ENCODE data around the gene PEX11G. TPM values are rescaled to one million over a fixed set of nuclear protein-coding genes. Genes with fewer than 3 reads are reported as not detected.

The PEX11G gene
- total and polyA plus RNA-seq, 2 experiments from 2014 or later: 2.2 TPM

DNA sequence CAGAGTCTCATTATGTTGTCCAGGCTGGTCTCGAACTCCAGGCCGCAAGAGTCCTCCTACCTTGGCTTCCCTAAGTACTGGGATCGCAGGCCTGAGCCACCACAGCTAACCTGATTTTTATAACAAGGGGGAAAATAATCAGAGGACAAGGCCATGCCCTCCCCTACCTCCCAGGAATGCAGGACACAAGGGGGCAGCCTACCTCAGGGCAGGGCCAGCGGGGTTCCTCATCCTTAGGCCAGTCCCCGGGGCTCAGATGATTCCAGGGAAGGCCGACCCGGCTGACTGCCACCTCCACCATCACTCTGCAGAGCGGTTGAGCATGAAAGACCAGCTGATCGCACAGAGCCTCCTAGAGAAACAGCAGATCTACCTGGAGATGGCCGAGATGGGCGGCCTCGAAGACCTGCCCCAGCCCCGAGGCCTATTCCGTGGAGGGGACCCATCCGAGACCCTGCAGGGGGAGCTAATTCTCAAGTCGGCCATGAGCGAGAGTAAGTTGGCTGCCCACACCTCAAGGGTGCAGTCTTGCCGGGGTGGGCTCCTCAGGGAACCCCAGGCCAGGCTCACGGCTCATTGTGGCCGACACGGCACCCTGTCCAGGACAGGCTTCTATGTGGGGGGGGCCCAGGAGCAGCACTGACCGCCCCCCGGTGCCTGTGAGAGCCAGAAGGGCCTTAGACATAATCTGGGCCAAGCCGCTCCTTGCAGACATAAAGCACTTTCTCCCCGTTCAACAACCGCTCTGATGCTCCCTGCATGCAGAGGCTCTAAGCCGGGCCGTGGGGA is 26.8 kb downstream of the PEX11G start:
- no peaks in the 10 kb centered on the region for H4K20me1 ChIP-seq (replicated peaks; ENCODE audit: insufficient read depth)
- H2AFZ ChIP-seq: no peak overlapping the region
- TF ChIP-seq STAT1 (IDR thresholded peaks at IDR 0.05; ENCODE audit: unreplicated experiment) (no peak), ZNF114 (CRISPR knock-in tag; IDR thresholded peaks at IDR 0.05) (no peak), EZH2phosphoT487 (IDR thresholded peaks at IDR 0.05; ENCODE audit: unreplicated experiment) (no peak), NANOG (IDR thresholded peaks at IDR 0.05; ENCODE audit: borderline replicate concordance) (no peak)
- TF ChIP-seq, protein P1, sequence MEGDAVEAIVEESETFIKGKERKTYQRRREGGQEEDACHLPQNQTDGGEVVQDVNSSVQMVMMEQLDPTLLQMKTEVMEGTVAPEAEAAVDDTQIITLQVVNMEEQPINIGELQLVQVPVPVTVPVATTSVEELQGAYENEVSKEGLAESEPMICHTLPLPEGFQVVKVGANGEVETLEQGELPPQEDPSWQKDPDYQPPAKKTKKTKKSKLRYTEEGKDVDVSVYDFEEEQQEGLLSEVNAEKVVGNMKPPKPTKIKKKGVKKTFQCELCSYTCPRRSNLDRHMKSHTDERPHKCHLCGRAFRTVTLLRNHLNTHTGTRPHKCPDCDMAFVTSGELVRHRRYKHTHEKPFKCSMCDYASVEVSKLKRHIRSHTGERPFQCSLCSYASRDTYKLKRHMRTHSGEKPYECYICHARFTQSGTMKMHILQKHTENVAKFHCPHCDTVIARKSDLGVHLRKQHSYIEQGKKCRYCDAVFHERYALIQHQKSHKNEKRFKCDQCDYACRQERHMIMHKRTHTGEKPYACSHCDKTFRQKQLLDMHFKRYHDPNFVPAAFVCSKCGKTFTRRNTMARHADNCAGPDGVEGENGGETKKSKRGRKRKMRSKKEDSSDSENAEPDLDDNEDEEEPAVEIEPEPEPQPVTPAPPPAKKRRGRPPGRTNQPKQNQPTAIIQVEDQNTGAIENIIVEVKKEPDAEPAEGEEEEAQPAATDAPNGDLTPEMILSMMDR (conservative IDR thresholded peaks at IDR 0.05; ENCODE audit: low read depth in 2 of 2): peak; percentile 55 to 73
- TF ChIP-seq, protein P2, sequence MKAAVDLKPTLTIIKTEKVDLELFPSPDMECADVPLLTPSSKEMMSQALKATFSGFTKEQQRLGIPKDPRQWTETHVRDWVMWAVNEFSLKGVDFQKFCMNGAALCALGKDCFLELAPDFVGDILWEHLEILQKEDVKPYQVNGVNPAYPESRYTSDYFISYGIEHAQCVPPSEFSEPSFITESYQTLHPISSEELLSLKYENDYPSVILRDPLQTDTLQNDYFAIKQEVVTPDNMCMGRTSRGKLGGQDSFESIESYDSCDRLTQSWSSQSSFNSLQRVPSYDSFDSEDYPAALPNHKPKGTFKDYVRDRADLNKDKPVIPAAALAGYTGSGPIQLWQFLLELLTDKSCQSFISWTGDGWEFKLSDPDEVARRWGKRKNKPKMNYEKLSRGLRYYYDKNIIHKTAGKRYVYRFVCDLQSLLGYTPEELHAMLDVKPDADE (IDR thresholded peaks at IDR 0.05): no peak
- H3K4me2 ChIP-seq: no peak overlapping the region
- H3K27me3 Mint-ChIP-seq (ENCODE audit: insufficient read depth, low read depth, poor library complexity): peaks cover 3% of the 10 kb centered on the region
- 0 out of 2 replicates have a peak overlapping the region, but pooled peaks have one; percentile 7 for H3K27ac ChIP-seq (ENCODE audit: low read depth)
- peak overlapping the region; percentile 40; the same call in 1 of the 2 replicates for H3K27ac Mint-ChIP-seq
- no peaks in the 10 kb centered on the region for H3K27me3 ChIP-seq (ENCODE audit: insufficient read depth)
- 0 out of 2 replicates have a peak, but pooled peaks cover 4% of the 10 kb centered on the region for H3F3A ChIP-seq (replicated peaks; ENCODE audit: low read depth)
- H3K36me3 ChIP-seq (ENCODE audit: insufficient read depth): no peaks in the 10 kb centered on the region
- peaks cover 23% of the 10 kb centered on the region for H3K36me3 Mint-ChIP-seq (ENCODE audit: low read depth)
- peak; percentile 66 for DNase-seq (ENCODE audit: low spot score)
- no peaks in the 10 kb centered on the region for H3K9me3 Mint-ChIP-seq
- H3K79me2 ChIP-seq (replicated peaks; ENCODE audit: insufficient read depth): no peaks in the 10 kb centered on the region
- H3K9me2 ChIP-seq (ENCODE audit: insufficient read depth): no peaks in the 10 kb centered on the region
- no peaks in the 10 kb centered on the region for H3K4me1 ChIP-seq (ENCODE audit: insufficient read depth)
- no peak overlapping the region for H3K4me3 Mint-ChIP-seq
- ATAC-seq: peak; percentile 91
- H3K4me1 Mint-ChIP-seq: no peaks in the 10 kb centered on the region
- H3K4me3 ChIP-seq: no peak overlapping the region

- Histone ChIP-seq H3K4me2 (no peak overlapping the region), H4K20me1 (replicated peaks; ENCODE audit: insufficient read depth) (no peaks in the 10 kb centered on the region), H3K9me2 (ENCODE audit: insufficient read depth) (no peaks in the 10 kb centered on the region), H3K79me2 (replicated peaks; ENCODE audit: insufficient read depth) (no peaks in the 10 kb centered on the region), H3F3A (replicated peaks; ENCODE audit: low read depth) (0 out of 2 replicates have a peak, but pooled peaks cover 4% of the 10 kb centered on the region), H2AFZ (no peak overlapping the region), H3K36me3 (ENCODE audit: insufficient read depth) (no peaks in the 10 kb centered on the region; the same call in 1 of the 2 replicates), H3K27me3 (ENCODE audit: insufficient read depth) (no peaks in the 10 kb centered on the region), H3K27ac (ENCODE audit: low read depth) (no peak overlapping the region), H3K4me1 (ENCODE audit: insufficient read depth) (no peaks in the 10 kb centered on the region), H3K4me3 (no peak overlapping the region)
- Mint-ChIP-seq H3K27me3 (ENCODE audit: insufficient read depth, low read depth, poor library complexity) (peaks cover 3% of the 10 kb centered on the region), H3K36me3 (ENCODE audit: low read depth) (peaks cover 38% of the 10 kb centered on the region), H3K4me1 (no peaks in the 10 kb centered on the region), H3K9me3 (peaks cover 2% of the 10 kb centered on the region), H3K27ac (no peak overlapping the region), H3K4me3 (no peak overlapping the region)
- no peak for DNase-seq (ENCODE audit: low spot score)
- no peak for ATAC-seq
- TF ChIP-seq ZNF331 (CRISPR knock-in tag; IDR thresholded peaks at IDR 0.05; ENCODE audit: low read depth): no peak
- TF ChIP-seq ZNF114 (CRISPR knock-in tag; IDR thresholded peaks at IDR 0.05): no peak
- TF ChIP-seq, protein P2 (IDR thresholded peaks at IDR 0.05): no peak
- TF ChIP-seq, protein P3, sequence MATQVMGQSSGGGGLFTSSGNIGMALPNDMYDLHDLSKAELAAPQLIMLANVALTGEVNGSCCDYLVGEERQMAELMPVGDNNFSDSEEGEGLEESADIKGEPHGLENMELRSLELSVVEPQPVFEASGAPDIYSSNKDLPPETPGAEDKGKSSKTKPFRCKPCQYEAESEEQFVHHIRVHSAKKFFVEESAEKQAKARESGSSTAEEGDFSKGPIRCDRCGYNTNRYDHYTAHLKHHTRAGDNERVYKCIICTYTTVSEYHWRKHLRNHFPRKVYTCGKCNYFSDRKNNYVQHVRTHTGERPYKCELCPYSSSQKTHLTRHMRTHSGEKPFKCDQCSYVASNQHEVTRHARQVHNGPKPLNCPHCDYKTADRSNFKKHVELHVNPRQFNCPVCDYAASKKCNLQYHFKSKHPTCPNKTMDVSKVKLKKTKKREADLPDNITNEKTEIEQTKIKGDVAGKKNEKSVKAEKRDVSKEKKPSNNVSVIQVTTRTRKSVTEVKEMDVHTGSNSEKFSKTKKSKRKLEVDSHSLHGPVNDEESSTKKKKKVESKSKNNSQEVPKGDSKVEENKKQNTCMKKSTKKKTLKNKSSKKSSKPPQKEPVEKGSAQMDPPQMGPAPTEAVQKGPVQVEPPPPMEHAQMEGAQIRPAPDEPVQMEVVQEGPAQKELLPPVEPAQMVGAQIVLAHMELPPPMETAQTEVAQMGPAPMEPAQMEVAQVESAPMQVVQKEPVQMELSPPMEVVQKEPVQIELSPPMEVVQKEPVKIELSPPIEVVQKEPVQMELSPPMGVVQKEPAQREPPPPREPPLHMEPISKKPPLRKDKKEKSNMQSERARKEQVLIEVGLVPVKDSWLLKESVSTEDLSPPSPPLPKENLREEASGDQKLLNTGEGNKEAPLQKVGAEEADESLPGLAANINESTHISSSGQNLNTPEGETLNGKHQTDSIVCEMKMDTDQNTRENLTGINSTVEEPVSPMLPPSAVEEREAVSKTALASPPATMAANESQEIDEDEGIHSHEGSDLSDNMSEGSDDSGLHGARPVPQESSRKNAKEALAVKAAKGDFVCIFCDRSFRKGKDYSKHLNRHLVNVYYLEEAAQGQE (IDR thresholded peaks at IDR 0.05; ENCODE audit: unreplicated experiment): no peak
- no peak for TF ChIP-seq JUNB (IDR thresholded peaks at IDR 0.05; ENCODE audit: unreplicated experiment)
- no peak for TF ChIP-seq POLR2AphosphoS5 (IDR thresholded peaks at IDR 0.05; ENCODE audit: low read depth)
- TF ChIP-seq, protein P1 (conservative IDR thresholded peaks at IDR 0.05; ENCODE audit: low read depth in 2 of 2): no peak
- no peak for TF ChIP-seq STAT1 (IDR thresholded peaks at IDR 0.05; ENCODE audit: unreplicated experiment)
These were observed 28.3 kb downstream of the PEX11G start for GRCh38 chr19:7460562-7460966.

Measured in GM23338 (cell line).